ENCODE measurements around the gene TFAP2A.

Gene TFAP2A

DNA sequence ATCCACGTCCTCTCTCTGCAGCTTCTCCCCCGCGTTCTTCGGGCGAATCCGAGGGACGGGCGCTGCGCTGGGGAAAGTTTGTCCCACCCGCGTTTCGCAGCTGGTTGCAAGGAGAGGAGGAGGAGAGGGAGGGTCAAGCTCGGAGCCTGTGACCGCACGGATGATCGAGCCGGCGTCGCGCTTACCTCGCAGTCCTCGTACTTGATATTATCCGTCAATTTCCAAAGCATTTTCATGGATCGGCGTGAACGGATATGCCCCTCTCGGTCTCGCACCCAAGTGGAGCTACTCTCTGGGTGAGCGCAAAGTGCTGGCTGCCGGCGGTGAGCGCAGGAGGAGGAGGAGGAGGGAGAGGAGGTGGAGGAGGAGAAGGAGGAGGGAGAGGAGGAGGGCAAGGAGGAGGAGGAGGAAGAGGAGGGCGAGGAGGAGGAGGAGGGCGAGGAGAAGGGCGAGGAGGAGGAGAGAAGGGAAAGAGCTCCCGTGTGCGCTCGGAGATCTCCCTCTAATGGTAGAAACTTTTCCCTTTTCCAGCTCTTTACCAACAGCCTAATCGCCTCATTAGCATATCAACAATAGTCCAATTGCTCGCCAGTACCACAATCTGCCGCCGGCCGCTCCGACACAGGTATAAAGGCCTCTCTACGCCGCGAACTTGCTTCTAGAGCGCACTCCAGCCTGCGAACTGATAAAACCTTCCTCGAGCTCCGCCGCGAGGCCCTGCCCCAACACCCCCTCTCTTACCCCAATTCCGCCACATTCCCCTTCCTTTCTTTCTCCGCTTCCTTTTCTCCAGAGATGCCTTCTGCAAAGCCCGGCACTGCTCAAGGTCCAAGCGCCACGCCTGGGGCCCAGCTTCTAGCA lies at the start of gene TFAP2A:
TSS of gene TFAP2A (minus strand) at position 319 of the 861 bp plus-strand sequence. CDS start at position 236, 83 bp downstream.
- DNase-seq (ENCODE audit: low read depth in 1 of 2, low spot score in 1 of 2) = no peak

DNA sequence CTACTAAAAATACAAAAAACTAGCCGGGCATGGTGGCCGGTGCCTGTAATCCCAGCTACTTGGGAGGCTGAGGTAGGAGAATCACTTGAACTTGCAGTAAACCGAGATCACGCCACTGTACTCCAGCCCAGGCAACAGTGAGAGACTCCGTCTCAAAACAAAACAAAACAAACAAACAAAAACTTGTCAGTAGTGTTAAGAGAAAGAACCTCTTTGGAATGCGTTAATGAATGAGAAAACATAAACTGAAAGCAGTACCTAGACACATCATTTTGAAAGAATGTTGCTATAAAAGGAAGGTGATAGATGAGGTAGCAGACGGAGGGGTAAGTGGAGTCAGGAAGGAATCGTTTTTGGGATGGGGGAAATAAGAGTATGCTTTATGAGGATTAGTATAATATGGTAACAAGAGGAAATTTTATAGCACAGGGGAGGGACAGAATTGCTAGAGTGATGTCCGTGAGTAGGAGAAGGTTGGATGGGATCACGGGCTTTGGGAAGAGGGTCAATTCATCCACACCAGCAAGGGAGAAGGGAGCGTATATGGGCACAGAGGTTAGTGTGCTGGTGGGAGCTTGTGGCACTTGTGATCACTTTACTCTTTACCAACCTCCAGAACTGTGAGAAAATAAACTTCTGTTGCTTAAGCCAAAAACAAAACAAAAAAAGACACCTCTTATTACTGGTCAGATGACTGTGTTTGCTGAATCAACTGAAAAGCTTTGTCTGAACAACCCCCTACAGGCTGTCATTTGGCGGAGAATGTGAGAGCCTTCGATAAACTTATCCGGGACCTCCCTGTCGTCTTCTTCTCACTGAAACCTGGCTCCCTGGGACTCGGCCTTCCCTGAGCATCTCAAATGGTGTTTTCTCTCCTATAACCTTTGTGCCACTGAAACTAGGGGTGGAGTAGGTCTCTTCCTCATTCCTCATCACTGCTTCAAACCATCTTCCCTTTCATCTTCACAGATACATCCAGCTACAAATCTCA lies 48.9 kb upstream of the TFAP2A start:
- DNase-seq (ENCODE audit: low read depth in 1 of 2, low spot score in 1 of 2) = no peak

DNA sequence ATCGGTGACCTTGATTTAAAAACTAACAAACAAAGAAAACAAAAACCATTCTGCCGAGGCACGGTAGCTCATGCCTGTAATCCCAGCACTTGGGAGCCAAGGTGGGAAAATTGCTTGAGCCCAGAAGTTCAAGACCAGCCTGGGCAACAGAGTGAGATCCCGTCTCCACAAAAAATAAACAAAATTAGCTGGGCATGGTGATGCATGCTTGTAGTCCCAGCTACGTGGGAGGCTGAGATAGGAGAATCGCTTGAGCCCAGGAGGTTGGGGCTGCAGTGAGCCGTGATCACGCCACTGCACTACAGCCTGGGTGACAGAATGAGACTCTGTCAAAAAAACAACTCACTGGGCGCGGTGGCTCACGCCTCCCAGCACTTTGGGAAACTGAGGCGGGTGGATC lies 48.2 kb upstream of the TFAP2A start:
- DNase-seq (ENCODE audit: low read depth in 1 of 2, low spot score in 1 of 2) = no peak

DNA sequence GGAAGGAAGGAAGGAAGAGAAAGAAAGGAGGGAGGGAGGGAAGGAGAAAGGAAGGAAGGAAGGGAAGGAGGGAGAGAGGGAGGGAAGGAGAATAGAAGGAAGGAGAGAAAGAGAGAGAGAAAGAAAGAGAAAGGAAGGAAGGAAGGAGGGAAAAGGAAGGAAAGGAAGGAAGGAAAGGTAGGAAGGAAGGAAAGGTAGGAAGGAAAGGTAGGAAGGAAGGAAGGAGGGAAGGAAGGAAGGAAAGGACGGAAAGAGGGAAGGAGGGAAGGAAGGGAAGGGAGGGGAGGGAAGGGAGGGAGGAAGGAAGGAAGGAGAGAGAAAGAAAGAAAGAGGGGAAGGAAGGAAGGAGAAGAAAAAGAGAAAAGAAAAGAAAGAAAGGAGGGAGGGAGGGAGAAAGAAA lies 47.0 kb upstream of the TFAP2A start:
- DNase-seq (ENCODE audit: low read depth in 1 of 2, low spot score in 1 of 2) = no peak

DNA sequence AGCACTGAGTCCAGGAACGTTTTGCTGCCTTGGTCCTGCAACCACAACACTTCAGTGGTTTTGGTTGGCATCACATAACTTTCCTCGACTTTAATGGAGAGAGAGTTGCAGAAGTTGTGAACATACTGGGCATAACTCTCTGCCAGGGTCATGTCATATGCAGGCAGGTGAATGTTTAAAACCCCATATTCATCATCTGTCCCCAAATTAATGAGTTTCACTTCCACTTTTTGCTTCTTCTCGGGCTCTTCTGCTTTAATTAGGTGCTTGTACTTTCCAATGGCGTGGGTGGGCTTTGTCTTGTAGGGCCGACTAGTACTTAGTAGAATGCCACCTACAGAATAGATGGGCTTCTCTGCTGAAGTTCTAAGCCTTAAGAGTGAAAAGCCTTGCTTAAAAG lies 45.2 kb upstream of the TFAP2A start:
- no peak for DNase-seq (ENCODE audit: low read depth in 1 of 2, low spot score in 1 of 2)

DNA sequence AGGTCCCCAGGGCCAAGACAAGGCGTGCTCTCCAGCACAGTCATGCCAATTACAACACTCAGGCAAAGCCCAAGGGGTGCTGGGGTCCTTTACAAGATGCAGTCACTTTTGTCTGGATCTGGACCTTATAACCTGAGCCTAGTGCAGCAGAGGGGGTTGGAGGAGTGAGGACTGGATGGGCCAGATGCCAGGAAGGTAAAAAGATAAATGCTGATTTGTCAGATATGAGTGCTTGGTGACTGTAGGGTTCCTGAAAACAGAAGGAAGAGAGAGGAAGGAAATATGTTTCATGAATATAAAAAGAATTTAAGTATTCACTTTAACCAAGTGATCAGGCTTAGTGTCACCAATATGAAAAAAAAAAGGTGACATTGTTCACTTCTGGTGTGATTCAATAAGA lies 43.4 kb upstream of the TFAP2A start:
- no peak for DNase-seq (ENCODE audit: low read depth in 1 of 2, low spot score in 1 of 2)

DNA sequence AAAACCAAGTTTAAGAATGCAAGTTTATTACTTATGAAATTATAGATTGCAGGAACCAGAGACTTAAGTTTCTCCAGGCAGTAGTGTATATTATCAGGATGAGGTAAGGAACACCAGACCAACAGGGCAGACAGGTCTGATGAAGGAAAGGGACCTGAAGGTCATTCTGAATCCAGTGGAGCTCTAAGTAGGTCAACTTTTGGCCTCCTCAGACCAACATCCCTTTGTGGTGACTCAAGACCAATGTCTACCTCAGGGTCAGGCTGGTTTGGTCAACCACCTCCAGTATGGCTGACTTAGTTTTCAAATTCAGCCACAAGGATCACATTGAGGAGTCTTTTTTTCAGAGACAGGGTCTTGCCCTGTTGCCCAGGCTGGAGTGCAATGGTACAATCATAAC lies 38.7 kb upstream of the TFAP2A start:
- DNase-seq (ENCODE audit: low read depth in 1 of 2, low spot score in 1 of 2) = no peak

DNA sequence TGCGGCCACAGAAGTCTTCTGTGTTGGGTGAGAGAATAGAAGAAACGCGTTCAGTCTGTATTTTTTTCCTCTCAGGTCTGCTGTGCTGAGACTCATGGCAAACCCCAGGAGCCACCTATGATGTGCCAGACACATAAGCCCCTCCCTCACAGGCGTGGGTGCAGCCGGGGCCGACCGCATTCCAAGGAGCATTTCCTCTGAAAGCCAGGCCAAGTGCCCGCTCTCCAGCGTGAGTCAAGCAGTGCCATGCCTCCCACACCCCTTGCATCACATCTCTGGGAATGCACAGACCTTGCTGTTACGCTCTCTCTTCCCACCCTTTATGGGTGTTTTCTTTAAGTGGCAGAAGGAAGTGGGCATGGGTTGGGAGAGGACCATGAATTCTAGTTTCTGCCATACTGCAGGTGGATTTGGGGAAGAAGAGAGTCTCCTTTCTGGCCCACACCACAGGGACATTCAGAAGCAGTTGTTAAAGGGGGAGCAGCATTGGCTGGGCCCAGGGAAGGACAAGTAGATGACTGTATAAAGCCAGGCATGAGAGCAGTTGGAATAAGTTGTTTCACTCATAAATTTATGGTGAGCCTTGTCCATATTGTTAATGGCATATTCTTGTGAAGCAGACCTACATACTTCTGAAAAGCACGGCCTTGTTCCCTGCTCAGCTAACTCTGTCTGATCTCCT lies 37.1 kb upstream of the TFAP2A start:
- no peak for DNase-seq (ENCODE audit: low read depth in 1 of 2, low spot score in 1 of 2)

DNA sequence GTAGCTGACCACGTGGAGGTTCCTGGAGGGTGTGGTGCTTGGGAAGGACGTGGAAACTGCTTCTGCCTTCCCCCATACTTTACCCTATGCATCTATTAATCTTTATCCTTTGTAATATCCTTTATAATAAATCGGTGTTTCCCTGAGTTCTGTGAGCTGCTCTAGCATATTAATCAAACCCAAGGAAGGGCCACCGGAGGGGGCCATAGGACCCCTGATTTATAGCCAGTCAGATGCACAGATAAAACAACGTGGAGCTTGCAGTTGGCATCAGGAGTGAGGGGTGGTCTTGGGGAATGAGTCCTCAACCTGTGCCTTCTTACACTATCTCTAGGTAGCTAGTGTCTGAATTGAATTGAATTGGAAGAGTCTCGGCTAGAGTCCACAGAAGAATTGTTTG lies 36.5 kb upstream of the TFAP2A start:
- no peak for DNase-seq (ENCODE audit: low read depth in 1 of 2, low spot score in 1 of 2)

DNA sequence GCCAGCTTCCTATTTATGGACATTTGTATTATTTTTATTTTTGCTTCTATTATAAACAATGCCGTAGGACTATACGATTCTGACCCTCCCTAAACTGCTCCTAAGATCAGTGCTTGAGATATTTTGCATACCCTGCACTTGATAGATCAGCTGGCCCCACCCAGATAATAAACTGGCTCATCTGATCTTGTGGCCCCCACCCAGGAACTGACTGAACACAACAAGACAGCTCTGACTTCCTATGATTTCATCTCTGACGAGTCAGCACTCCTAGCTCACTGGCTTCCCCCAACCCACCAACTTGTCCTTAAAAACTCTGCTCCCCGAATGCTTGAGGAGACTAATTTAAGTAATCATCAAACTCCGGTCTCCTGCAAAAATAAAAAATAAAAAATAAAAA lies 34.9 kb upstream of the TFAP2A start:
- no peak for DNase-seq (ENCODE audit: low read depth in 1 of 2, low spot score in 1 of 2)

DNA sequence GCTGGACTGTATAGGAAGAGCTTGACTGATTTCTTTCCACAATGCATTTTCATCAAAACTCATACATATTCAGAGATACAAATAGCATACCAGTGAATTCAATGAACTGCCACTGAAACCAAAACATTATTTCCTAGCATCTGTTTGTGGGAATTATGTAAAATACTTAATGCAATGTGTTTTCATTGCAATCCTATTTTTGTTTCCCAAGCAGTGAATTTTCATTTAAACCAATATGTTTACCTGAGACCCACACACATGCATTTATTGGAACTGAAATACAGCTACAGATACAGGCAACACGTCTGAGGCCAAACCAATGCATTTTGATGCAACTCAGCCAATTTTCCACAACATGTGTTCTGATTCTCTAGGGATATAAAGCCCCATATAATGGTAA lies 33.2 kb upstream of the TFAP2A start:
- no peak for DNase-seq (ENCODE audit: low read depth in 1 of 2, low spot score in 1 of 2)

DNA sequence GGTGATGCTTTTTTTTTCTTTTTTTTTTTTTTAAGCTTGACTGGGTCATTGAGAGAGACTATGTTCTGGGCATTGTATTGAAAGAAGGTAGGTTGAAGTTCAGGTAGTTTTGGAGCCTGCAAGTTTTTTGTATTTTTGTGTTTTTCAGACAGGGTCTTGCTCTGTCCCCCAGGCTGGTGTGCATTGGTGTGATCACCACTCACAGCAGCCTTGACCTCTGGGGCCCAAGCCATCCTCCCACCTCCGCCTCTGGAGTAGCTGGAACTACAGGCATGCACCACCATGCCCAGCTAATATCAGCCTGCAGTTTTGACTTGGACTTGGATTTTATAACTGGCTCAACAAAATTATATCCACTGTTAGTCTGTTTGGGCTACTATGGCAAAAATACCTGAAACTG lies 31.7 kb upstream of the TFAP2A start:
- DNase-seq (ENCODE audit: low read depth in 1 of 2, low spot score in 1 of 2) = no peak

DNA sequence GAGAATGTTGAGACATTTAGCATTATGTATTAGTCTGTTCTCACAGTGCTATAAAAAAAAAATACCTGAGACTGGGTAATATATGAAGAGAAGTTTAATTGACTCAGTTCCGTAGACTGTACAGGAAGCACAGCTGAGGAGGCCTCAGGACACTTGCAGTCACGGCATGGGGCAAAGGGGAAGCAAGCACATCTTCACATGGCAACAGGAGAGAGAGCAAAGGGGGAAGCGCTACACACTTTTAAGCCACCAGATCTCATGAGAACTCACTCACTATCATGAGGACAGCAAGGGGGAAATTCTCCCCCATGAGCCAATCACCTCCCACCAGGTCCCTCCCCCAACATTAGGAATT lies 26.8 kb upstream of the TFAP2A start:
- no peak for DNase-seq (ENCODE audit: low read depth in 1 of 2, low spot score in 1 of 2)

DNA sequence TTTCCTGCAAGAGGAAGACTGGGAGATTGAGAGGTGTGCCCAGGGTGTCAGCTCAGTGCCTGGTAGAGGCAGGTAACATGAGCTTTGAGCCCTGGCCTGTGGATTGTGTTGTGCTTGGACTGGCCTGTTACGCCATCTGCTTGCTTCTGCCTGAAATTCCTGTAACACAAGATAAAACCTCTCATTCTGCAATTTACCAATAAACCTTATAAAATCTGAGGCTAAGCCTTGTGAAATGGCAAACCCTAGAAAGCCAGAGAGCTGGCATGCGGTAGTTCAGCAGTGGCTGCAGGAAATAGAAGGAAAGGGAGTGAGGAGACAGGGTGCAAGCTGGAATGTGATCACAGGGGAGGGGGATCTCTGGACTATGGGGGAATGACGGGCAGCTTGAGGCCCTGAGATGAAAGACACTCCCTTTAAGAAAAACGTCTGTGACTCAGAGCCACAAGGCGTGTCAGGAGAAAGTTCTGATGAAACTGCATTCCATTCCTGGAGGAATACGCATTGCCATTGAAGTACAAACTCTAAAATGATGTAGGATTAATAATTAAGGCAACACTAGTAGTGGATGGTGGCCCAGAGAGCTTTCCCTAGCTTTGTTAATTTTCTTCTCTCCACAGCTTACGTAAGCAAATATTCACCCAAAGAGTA lies 26.3 kb upstream of the TFAP2A start:
- no peak for DNase-seq (ENCODE audit: low read depth in 1 of 2, low spot score in 1 of 2)

DNA sequence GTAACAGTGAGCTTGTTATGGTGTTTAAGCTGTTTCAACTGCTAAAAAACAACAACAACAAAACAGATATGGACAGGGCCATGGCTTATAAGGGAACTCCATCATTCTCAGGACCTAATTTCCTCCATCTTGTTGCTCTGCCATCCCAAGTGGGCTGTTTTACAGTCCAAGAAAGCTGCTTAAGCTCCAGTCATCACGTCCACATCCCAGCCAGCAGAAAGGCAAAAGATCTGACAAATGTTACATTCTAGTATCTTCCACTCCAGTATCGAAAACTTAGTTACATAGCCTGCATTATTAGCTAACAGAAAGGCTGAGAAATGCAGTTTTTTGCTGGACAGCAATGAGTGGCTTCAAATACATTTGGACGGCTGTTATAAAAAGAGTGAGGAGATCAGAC lies 23.0 kb upstream of the TFAP2A start:
- DNase-seq (ENCODE audit: low read depth in 1 of 2, low spot score in 1 of 2) = no peak

DNA sequence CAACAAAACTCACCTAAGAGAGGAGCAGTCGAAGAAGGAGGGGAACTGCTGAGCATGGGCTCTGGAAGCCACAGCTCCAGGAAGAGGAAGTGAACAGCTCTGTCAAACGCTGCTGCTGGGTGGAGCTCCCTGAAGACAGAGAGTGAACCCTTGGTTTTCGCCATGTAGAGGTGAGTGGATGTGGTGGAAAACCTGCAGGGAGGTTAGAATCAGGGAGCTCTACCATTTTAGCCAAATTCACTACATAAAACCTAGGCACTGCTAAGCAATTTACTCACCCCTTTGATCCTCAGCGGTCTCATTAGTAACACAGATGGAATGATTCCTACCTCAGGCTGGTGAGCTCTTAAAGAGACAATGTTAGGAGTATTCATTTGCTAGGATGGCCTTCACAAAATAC lies 19.4 kb upstream of the TFAP2A start:
- no peak for DNase-seq (ENCODE audit: low read depth in 1 of 2, low spot score in 1 of 2)

DNA sequence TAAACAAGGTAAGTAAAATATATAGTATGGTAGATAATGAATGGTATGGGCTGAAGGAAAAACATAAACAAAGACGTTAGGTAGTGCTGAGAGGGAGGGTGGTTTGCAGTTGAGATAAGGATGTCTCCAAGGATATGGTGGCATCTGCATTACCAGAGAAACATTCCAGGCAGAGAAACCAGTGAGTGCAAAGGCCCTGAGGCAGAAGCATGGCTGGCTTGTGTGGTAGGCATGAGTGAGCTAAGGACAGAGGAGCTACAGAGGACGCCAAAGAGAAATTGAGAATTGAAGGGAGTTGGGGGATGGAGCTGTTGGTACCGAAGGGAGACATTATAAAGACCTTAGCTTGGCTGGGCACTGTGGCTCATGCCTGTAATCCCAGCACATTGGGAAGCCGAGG lies 18.4 kb upstream of the TFAP2A start:
- no peak for DNase-seq (ENCODE audit: low read depth in 1 of 2, low spot score in 1 of 2)

DNA sequence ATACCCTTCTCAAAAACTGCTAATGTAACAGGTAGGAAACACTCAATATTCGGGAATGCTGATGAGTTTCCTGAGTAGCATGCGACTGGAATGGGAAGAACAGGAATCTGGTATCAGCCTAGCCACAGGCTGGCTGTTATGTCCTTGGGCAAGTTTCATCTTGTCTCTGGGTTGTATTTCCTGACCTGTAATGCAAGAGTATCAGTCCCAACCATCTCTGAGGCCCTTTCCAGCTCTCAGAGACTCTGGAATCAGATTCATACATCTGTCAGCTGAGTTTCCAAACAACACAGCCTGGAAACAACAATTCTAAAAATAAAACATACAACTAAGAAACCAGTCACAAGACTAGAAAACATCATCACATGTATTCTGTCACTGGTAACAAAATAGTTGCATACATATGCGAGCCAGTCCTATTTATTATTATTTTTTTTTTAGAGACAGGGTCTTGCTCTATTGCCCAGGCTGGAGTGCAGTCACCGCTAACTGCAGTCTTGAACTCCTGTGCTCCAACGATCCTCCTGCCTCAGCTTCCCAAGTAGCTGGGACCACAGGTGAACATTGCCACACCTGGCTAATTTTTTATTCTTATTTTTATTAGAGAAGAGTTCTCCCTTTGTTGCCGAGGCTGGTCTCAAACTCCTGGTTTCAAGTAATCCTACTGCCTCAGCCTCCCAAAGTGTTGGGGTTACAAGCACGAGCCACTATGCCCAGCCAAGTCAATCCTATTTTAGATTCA lies 16.7 kb upstream of the TFAP2A start:
- DNase-seq (ENCODE audit: low read depth in 1 of 2, low spot score in 1 of 2) = no peak

DNA sequence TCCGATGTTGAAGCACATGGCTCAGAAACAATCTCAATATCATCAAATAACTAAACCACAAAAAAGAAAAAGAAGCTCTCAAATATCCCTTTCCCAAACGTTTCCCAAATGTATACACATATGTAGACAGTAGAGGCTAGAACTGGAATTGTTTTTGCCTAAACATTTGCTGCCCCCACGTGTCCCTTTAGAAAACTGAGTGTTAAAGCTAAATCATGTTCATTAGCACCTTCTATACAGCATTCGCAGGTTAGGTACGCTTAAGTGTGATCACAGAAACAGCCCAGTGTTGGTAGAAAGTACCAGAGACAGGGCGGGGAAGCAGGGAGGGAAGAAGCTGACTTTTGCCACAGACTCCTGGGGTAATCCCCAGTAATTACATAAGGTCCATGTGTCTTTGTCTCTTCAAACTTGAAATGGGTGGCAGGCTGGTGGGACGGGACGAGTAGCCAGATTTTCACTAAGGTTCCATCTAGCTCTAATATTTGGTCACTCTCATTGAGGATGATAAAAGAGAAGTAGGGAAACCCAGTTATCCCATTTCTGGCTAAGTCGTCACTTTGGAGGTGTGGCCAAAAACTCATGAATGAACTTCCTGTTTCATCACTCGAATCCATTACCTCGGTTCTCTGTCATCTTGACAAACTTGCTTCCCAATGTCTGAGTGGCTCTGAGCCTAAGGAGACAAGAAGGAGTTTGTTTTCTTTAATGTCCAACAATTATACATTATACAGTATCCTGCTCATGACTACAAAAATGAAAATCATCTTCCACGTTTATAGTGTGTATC lies 15.0 kb upstream of the TFAP2A start:
- no peak for DNase-seq (ENCODE audit: low read depth in 1 of 2, low spot score in 1 of 2)
